Measurements from ENCODE around the gene BCKDHA.

DNA sequence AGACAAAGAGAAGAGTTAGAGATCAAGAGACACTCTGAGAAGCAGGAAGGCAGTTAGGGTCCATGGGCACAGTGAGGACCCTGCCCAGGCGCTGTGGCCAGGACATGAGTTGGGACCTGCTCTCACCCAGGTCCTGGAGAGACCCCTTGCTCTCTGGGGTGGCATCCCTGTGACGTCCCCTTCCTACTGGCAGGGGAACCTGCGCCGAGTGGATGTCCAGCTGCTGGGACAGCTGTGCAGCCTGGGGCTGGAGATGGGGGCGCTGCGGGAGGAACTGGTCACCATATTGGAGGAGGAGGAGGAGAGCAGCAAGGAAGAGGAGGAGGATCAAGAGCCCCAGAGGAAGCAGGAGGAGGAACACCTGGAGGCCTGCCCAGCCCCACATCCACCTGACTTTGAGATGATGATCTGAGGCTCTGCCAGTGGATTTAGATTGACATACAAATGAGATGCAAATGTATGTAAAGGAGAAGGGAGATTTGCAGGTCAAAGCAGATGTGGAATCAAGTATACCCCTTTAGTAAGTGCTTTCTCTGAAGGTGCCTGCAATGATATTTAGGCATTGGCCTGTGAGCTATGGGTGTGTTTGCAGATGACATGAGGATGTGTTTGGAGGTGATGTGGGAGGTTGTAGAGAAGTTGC lies 46.3 kb downstream of the BCKDHA start:
- TF ChIP-seq, protein P1, sequence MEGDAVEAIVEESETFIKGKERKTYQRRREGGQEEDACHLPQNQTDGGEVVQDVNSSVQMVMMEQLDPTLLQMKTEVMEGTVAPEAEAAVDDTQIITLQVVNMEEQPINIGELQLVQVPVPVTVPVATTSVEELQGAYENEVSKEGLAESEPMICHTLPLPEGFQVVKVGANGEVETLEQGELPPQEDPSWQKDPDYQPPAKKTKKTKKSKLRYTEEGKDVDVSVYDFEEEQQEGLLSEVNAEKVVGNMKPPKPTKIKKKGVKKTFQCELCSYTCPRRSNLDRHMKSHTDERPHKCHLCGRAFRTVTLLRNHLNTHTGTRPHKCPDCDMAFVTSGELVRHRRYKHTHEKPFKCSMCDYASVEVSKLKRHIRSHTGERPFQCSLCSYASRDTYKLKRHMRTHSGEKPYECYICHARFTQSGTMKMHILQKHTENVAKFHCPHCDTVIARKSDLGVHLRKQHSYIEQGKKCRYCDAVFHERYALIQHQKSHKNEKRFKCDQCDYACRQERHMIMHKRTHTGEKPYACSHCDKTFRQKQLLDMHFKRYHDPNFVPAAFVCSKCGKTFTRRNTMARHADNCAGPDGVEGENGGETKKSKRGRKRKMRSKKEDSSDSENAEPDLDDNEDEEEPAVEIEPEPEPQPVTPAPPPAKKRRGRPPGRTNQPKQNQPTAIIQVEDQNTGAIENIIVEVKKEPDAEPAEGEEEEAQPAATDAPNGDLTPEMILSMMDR (IDR thresholded peaks at IDR 0.05; ENCODE audit: insufficient read depth, low read length, poor library complexity, severe bottlenecking), result no peak
- no peak for TF ChIP-seq EZH2phosphoT487 (conservative IDR thresholded peaks at IDR 0.05; ENCODE audit: low read length)
